Panc1 (cell line): ENCODE measurements around the gene CABP4. TPM values are rescaled to one million over a fixed set of nuclear protein-coding genes. Genes with fewer than 3 reads are reported as not detected.

ENCODE experiments used
- ATAC-seq: fragments of 200-7000 bp; cut with Tn5 transposase; 2 replicates; pipeline ENCODE4 v1.9.1; 2020; ENCODE audit warnings: mild to moderate bottlenecking, moderate library complexity
- BruUV-seq: library from RNA; stranded (reverse); fragments of 400-500 nt; replicated peaks from 2 replicates; lab custom pipeline; 2021; lab: Mats Ljungman, UMichigan
- CTCF ChIA-PET: fragments of 300-600 bp; sonication (Branson Sonifier 250); formaldehyde crosslinking; loops from one replicate; lab custom pipeline; 2022; ENCODE audit warnings: antibody characterized with exemption; lab: Charles Lee
- POLR2A ChIA-PET: fragments of 300-600 bp; sonication (Branson Sonifier 250); formaldehyde crosslinking; loops from one replicate; lab custom pipeline; 2022; ENCODE audit warnings: antibody characterized with exemption; lab: Charles Lee
- DNase-seq: peaks from one replicate; pipeline ENCODE4 v3.0.0-alpha.2; 2010; ENCODE audit warnings: low read depth, low spot score
- H3K27ac ChIP-seq: 2 replicates; pipeline ENCODE4 v1.5.1; 2011; ENCODE audit warnings: mild to moderate bottlenecking, low read length, inconsistent platforms
- H3K27me3 ChIP-seq: fragments of 200-500 bp; sonication (Bioruptor generic); 2 replicates; pipeline ENCODE4 v1.6.0; 2014; ENCODE audit warnings: low read length, inconsistent platforms; ENCODE audit not compliant: control insufficient read depth, insufficient read depth
- H3K36me3 ChIP-seq: fragments of 200-500 bp; sonication (Bioruptor generic); 2 replicates; pipeline ENCODE4 v1.5.1; 2014; ENCODE audit warnings: inconsistent platforms, mild to moderate bottlenecking, low read length, moderate library complexity; ENCODE audit not compliant: control insufficient read depth, insufficient read depth
- H3K4me1 ChIP-seq: 2 replicates; pipeline ENCODE4 v1.5.1; 2011; ENCODE audit warnings: inconsistent platforms, mild to moderate bottlenecking, low read length, moderate library complexity; ENCODE audit not compliant: control insufficient read depth, insufficient read depth
- H3K4me3 ChIP-seq, 2 experiments: 2 replicates each; pipeline ENCODE4 v1.5.1; 2011 to 2012; ENCODE audit warnings: low read depth in 2 of 2, low read length in 2 of 2, mild to moderate bottlenecking in 2 of 2, inconsistent platforms in 1 of 2, moderate library complexity in 1 of 2
- H3K9me3 ChIP-seq: fragments of 200-500 bp; sonication (Bioruptor generic); 2 replicates; pipeline ENCODE4 v1.5.1; 2014; ENCODE audit warnings: low read depth, mild to moderate bottlenecking, inconsistent platforms, low read length, moderate library complexity; ENCODE audit not compliant: control insufficient read depth, insufficient read depth
- CTCF ChIP-seq: fragments of 450-650 bp; IDR thresholded peaks from 2 replicates; pipeline ENCODE4 v1.5.1; 2017; ENCODE audit warnings: mild to moderate bottlenecking
- POLR2AphosphoS5 ChIP-seq: IDR thresholded peaks from 2 replicates; pipeline ENCODE4 v1.6.1; 2012; ENCODE audit warnings: mild to moderate bottlenecking, low read depth, low read length, moderate library complexity
- REST ChIP-seq, 2 experiments: IDR thresholded peaks; 2 replicates each; pipeline ENCODE4 v1.6.1; 2011 to 2012; ENCODE audit warnings: low read depth in 2 of 2, control low read depth in 1 of 2, low read length in 1 of 2, mild to moderate bottlenecking in 1 of 2, moderate library complexity in 1 of 2; ENCODE audit not compliant: insufficient read depth in 1 of 2
- SIN3A ChIP-seq: IDR thresholded peaks from 2 replicates; pipeline ENCODE4 v1.6.1; 2012; ENCODE audit warnings: low read depth, mild to moderate bottlenecking, low read length, moderate library complexity, borderline replicate concordance; ENCODE audit not compliant: insufficient read depth
- TCF7L2 ChIP-seq: IDR thresholded peaks from 2 replicates; pipeline ENCODE4 v1.6.1; 2011; ENCODE audit warnings: mild to moderate bottlenecking, low read depth, low read length, inconsistent platforms
- in situ Hi-C: cut with HindIII; loops from 2 replicates; pipeline ENCODE4 v1.10.0; 2016; ENCODE audit warnings: low sequenced_read_pairs, low pct_unique_long_range_greater_than_20kb
- intact Hi-C: fragments of 100-400 bp; cut with micrococcal nuclease; formaldehyde crosslinking; loops from one replicate; pipeline ENCODE4 v1.10.0; 2022; ENCODE audit not compliant: unreplicated experiment
- total RNA-seq: library from RNA; stranded (reverse); gene quantifications from one replicate; pipeline ENCODE4 v1.2.1, GENCODE V29; 2021; ENCODE audit not compliant: unreplicated experiment

CABP4 gene
- total RNA-seq, 1 experiment from 2014 or later, result not detected

DNA sequence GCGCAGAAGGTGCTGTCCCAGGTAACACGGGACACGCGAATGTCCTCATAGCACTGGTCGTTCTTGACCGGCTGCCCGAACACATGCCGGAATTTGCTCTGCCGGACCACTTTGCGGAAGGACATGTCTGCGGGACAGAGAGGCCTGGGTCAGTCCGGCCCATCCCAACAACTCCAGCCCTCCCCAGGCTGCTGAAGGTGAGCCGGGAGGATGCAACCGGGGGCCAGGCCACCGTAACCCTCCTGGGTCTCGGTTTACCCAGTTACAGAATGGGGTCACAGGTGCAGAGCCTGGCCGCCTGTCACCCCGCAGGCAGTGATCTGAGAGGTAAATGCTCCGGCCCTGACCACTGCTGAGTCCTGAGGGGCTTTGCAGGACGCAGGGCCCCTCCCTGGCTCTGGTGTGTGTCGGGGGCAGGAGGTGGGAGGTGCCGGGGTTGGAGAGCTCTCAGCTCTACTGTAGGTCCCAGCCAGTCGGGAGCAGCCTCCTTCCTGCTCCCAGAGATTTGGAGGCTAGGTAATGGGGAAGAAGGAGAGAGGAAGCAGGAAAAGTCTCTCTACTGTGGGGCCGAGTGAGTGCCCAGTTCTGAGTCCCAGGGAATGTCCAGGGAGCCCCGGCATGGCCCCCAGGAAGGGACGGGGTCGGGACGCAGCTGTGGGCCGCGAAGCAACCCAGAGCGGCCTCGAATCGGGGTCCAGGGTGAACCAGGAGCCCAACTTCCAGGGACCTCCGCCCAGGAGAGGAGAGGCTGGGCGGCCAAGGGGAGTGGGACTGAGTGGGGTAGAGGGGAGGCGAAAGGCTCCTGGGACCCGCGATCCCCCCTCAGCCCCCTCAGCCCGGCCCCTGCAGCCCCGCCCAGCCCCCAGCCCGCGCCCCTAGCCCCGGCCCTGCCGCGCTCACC is 12.4 kb upstream of the CABP4 start:
- Histone ChIP-seq H3K4me3 (peak overlapping the region; percentile 78 to 87), H3K27me3 (no peaks in the 10 kb centered on the region), H3K36me3 (peaks cover 2% of the 10 kb centered on the region; the same call in 1 of the 2 replicates), H3K9me3 (no peaks in the 10 kb centered on the region), H3K27ac (peak overlapping the region; percentile 87), H3K4me1 (peaks cover 46% of the 10 kb centered on the region)
- ATAC-seq (peak; percentile 16), DNase-seq (no peak)
- BruUV-seq, result no TSS peak
- ChIA-PET CTCF (interaction anchor here (0.7 kb wide), 1 partner anchor 683 kb away, joined by 4 read pairs; no protein-coding TSS in a partner anchor), POLR2A (interaction anchor here (0.6 kb wide), 1 partner anchor 54 kb away, joined by 5 read pairs; no protein-coding TSS in a partner anchor)
- TF ChIP-seq POLR2AphosphoS5 (0 out of 2 replicates have a peak, but pooled peaks have one; percentile 13), REST (IDR thresholded peaks at IDR 0.05; ENCODE audit: insufficient read depth in 1 of 2, low read depth in 2 of 2, low read length in 1 of 2) (no peak)
- intact Hi-C loops, result no loop called here
- in situ Hi-C loops, result no loop called here

GRCh38 chr11:67445515-67445914 is 9.6 kb upstream of the CABP4 start:
- Histone ChIP-seq H3K36me3 (no peaks in the 10 kb centered on the region), H3K9me3 (no peaks in the 10 kb centered on the region), H3K27me3 (no peaks in the 10 kb centered on the region), H3K4me1 (peaks cover 18% of the 10 kb centered on the region), H3K4me3 (no peak overlapping the region), H3K27ac (no peak overlapping the region)
- no peak for TF ChIP-seq POLR2AphosphoS5
- no peak for TF ChIP-seq CTCF
- no peak for TF ChIP-seq REST (IDR thresholded peaks at IDR 0.05; ENCODE audit: insufficient read depth in 1 of 2, low read depth in 2 of 2, low read length in 1 of 2)
- TF ChIP-seq TCF7L2, result no peak
- no peak for TF ChIP-seq SIN3A
- intact Hi-C loops, result no loop called here
- DNase-seq (no peak), ATAC-seq (no peak)
- ChIA-PET POLR2A (no interaction called here), CTCF (no interaction called here)
- in situ Hi-C loops, result no loop called here
- no TSS peak for BruUV-seq
